Measurements from ENCODE around the gene CHD9.
"Not testable (repeated sequence)": the region's sequence is repeated elsewhere in the genome, so short reads cannot be mapped to it uniquely, and the experiment has no call there.

Gene CHD9

GRCh38 chr16:53047515-53047914, 7.3 kb upstream of the CHD9 start:
- not testable (repeated sequence) for DNase-seq (ENCODE audit: low spot score)

DNA sequence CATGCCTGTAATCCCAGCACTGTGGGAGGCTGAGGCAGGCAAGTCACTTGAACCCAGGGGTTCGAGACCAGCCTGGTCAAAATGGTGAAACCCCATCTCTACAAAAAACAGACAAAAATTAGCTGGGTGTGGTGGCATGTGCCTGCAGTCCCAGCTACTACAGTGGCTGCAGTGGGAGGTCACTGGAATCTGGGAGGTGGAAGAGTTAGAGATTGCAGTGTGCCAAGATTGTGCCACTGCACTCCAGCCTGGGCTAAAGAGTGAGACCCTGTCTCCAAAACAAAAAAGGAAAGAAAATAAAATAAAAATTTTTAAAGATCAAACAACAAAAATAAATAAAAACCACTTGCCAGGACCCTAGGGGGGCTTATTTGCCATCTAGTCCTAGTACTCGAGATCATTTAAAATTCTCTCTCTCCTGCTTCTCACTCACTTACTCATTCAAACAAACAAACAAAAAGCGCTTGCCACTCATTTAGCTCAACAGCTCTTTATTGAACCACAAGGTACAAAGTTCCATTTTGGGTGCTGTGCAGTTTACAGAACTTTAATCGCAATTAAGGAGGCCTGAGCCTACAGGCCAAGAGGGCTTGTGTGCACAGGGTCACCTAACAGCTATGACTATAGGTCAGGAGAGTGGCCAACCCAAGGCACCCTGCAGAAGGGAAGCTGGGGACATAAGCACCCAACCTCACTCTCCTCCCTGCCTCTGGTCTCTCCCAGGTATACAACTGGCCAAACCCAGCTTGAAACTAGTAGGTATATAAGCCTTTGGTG, 6.5 kb upstream of the CHD9 start:
- no peak for DNase-seq (ENCODE audit: low spot score)

GRCh38 chr16:53051255-53051654, 3.5 kb upstream of the CHD9 start:
- not testable (repeated sequence) for DNase-seq (ENCODE audit: low spot score)

DNA sequence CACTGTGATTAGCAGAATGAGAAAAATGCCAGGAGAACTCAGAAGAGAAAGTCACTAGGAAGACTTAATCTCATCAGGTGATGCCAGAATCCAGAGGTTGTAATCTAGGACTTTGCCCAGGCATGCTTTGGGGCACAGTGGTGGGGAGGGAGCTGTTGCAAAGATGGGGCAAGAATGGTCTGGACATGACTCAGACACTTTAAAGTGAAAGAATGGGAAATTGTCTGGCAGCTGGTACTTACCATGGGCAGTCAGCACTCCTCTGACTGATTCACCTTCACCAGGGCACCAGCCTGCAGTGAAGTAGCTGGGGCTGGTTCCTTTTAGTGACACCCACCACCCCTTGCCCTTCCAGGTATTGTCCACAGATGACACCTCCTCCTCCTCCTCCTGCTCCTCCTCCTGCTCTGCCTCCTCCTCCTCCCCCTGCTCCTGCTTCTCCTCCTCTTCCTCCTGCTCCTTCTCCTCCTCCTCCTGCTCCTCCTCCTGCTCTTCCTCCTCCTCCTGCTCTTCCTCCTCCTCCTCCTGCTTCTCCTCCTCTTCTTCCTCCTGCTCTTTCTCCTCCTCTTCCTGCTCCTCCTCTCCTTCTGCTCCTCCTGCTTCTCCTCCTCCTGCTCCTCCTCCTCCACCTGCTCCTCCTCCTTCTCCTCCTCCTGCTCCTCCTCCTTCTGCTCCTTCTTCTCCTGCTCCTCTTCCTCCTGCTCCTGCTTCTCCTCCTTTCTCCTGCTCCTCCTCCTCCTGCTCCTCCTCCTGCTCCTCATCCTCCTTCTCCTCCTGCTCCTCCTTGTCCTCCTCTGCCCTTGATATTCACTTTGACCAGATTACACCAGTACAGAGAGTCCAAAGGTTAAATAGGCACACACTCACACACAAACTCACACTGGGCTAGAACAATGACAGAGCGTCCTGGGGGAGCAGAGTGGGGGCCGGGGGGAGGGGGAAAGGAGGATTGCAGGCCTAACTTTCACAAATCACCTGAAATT, 2.0 kb upstream of the CHD9 start, which contains the start of gene CHD9NB:
Gene CHD9NB (minus strand): TSS at position 379 of the 983 bp plus-strand sequence. CDS start 8,739 bp downstream, outside the sequence.
- no peak for DNase-seq (ENCODE audit: low spot score)

- no peak for DNase-seq (ENCODE audit: low spot score)
These were observed 673 bp upstream of the CHD9 start for GRCh38 chr16:53053967-53054669.

GRCh38 chr16:53055541-53056391, 975 bp downstream of the CHD9 start:
- DNase-seq (ENCODE audit: low spot score) = peak; percentile 18

DNA sequence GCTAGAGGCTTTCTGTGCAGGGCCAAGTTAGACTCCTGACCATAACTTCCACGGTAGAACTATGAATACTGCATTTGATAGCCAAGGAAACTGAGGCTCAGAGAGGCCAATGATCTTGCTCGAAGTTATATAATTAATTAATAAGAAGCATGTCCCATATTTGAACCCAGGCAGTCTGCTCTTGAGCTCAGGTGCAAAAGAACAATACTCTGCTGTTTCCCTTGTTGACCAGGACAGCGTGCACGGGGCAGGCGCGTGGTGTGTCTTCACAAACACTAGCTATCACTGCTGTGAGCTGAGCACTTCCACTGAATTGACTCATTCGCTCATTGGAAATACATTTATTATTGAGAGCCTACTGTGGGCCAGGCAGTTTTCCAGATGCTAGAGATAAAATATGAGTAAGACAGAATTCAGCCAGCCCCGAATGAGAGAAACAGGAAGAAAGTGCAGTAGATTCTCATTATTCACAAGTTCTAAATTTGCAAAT, 1.6 kb downstream of the CHD9 start:
- no peak for DNase-seq (ENCODE audit: low spot score)

GRCh38 chr16:53057658-53058057, 2.9 kb downstream of the CHD9 start:
- DNase-seq (ENCODE audit: low spot score) = no peak

DNA sequence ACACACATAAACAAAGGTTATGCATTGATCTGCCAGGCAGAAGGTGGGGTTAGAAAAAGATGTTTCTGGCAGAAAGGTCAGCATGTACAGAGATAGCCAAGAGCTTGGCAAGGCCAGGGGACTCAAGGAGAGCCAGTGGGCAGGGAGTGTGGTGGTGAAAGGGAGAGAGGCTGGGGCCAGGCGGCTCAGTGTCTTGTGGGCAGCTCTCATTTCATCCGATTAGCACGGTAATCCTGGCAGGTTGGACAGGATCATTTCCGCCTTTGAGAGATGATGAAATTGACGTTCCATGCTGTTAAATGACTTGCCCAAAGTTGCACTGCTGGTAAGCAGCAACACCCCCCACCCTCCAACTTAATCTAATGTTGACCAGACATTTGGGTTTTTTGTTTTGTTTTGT, 3.6 kb downstream of the CHD9 start:
- no peak for DNase-seq (ENCODE audit: low spot score)

- DNase-seq (ENCODE audit: low spot score) = no peak
These were observed 4.1 kb downstream of the CHD9 start for GRCh38 chr16:53058882-53059281.

- DNase-seq (ENCODE audit: low spot score) = no peak
These were observed 4.9 kb downstream of the CHD9 start for GRCh38 chr16:53059672-53060071.

DNA sequence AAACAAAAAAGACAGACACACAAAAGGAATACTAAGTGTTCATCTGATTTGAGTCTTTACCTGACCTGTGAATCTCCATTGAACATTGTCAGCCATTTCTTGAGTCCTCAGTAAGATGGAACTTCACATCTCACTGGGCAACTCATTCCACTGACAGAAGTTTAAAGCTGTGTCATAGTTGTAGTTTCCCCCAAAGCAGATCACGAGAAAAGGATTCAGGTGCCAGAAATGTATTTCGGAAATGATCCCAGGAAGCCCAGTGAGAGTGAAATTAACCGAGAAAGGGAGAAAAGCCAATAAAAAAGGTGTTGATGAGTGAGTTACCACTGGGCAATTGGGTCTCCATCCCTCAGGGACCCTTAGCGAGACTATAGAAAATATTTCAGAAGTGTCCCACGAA, 6.5 kb downstream of the CHD9 start:
- no peak for DNase-seq (ENCODE audit: low spot score)

DNA sequence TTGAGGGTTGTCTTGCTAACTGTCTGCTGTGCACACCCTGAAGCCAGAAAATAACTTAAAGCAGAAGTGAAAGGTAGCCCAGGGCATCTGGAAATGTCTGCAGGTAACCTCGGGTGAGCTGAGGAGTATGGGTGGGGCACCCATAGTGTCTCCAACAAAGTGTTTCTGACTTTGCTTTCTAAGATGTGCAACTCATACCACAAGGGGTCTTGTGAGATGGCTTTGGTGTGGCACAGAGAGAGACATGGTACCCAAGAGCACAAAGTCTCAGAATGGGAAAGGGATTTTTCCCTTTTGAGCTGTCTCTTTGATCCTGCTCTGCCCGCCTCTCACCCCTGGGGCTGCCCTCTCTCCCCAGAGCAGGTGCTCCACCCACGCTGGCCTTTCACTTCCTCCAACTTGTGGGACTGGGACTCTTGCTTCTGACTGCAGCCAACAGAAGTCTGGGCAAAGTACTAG, 6.9 kb downstream of the CHD9 start:
- no peak for DNase-seq (ENCODE audit: low spot score)

DNA sequence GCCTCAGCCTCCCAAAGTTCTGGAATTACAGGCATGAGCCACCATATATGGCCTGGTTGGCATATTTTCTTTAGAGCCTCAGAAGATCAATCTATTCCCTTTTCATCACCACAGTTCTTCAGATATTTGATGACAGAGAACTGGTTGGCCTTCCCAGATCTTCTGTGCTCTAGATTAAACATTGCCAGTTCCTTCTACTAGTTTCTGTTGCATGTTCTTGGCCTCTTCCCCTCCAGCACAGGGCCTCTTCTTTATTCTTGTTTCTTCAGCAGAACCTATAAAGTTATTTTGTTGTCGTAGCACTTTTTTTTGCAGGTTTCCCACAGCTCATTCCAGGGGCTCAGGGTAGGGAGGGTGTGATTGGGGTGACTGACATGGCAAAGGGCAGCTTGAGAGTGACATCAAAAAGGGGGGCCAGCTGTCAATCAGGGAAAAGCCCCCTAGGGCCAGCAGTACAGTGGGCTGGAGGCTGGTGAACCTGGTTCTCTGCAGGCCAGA, 9.3 kb downstream of the CHD9 start:
- DNase-seq (ENCODE audit: low spot score) = no peak

GRCh38 chr16:53065461-53066061, 10.8 kb downstream of the CHD9 start:
- DNase-seq (ENCODE audit: low spot score) = no peak

- no peak for DNase-seq (ENCODE audit: low spot score)
These were observed 12.9 kb downstream of the CHD9 start for GRCh38 chr16:53067675-53068074.

DNA sequence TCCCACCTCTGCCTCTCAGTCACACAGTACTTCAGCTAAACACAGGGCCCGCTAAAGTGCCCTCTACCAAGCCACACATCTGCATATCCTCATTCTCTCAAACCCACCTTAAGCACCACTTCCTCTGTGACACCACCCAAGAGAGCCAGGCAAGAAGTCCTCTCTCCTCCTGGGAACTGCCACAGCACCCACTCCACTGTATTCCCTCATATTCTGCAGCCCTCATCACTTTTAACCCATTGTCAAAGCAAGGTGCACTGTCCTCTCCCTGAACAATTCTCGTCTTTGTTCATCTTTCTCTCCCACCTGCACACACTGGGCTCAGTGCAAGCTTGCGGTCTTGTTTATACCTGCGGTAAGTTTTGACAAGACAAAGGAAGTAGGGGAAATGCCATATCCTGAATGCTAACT, 13.6 kb downstream of the CHD9 start:
- DNase-seq (ENCODE audit: low spot score) = no peak

- DNase-seq (ENCODE audit: low spot score) = no peak
These were observed 15.0 kb downstream of the CHD9 start for GRCh38 chr16:53069772-53070171.

DNA sequence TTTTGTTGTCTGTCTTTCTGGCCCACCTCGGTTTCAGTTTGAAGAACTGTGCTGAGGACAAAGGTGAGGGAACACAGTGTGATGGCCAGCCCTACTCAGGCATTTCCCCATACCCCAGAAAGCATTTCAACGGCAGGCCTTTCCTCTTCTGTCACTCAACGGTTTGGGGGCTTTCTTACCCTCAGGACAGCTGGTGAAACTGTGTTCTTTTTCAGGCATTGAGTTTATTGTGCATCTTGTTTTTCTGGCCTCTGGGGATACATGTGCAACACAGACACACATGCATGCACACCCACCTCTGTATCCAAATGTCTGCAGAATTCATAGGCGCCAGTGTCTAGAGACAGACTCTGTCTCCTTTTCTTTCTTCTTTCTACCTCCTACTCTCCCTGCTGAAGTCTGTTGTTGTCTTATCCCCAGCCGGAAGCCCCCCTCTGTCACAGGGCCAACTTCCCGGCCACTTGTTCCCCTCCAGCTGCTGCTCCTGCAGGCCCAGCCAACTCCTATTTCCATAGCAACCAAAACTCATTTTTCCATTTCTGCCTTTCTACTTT, 17.0 kb downstream of the CHD9 start:
- no peak for DNase-seq (ENCODE audit: low spot score)

- no peak for DNase-seq (ENCODE audit: low spot score)
These were observed 18.2 kb downstream of the CHD9 start for GRCh38 chr16:53073022-53073421.
